ENCODE data around the gene POLR3K. TPM values are rescaled to one million over a fixed set of nuclear protein-coding genes. Genes with fewer than 3 reads are reported as not detected.

The POLR3K gene
- total and polyA plus RNA-seq, 2 donors (not counting 1 experiment from before 2014, with no cell fraction given): 3.3 to 12.9 TPM

DNA sequence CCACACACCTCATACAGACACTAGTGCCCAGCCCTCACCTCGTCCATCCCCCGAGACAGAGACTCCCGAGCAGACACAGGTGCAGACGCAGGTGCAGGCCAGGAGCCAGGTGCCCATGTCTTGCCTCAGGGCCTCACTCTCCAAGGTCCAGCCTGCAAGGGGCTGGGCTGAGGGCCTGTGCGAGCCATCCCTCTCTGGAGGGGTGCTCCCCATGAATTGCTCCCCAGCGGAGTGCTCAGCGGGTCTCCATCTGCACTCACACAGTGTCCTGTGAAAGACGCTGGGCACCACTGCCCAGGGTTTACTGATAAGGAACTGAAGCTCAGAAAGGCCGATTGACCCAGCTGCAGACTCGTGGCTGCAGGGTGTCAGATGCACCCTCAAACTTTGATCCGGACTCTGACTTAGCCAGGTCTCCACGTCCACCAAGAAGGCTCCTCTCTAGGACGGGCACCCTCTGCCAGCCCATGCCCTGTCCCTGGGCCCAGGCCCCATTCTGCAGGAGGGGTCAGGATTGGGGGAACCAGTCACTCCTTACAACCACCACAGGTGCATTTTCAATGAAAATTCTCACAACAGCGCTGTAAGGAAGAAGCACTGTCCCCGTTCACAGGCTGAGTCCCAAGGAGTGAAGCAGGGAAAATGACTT, 16.9 kb downstream of the POLR3K start:
- no peaks in the 10 kb centered on the region for H4K20me1 ChIP-seq (ENCODE audit: control insufficient read depth, extremely low read depth, insufficient read depth, low read length)
- H3K36me3 ChIP-seq (ENCODE audit: control insufficient read depth, insufficient read depth, low read length): peaks cover 2% of the 10 kb centered on the region
- no peaks in the 10 kb centered on the region for H3K4me1 ChIP-seq (ENCODE audit: control insufficient read depth, extremely low read depth, insufficient read depth, low read length)
- no peak for DNase-seq (ENCODE audit: low read depth in 2 of 2)
- H3K4me2 ChIP-seq (ENCODE audit: extremely low read depth, insufficient read depth, low read length): no peak overlapping the region
- TF ChIP-seq, protein P1, sequence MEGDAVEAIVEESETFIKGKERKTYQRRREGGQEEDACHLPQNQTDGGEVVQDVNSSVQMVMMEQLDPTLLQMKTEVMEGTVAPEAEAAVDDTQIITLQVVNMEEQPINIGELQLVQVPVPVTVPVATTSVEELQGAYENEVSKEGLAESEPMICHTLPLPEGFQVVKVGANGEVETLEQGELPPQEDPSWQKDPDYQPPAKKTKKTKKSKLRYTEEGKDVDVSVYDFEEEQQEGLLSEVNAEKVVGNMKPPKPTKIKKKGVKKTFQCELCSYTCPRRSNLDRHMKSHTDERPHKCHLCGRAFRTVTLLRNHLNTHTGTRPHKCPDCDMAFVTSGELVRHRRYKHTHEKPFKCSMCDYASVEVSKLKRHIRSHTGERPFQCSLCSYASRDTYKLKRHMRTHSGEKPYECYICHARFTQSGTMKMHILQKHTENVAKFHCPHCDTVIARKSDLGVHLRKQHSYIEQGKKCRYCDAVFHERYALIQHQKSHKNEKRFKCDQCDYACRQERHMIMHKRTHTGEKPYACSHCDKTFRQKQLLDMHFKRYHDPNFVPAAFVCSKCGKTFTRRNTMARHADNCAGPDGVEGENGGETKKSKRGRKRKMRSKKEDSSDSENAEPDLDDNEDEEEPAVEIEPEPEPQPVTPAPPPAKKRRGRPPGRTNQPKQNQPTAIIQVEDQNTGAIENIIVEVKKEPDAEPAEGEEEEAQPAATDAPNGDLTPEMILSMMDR (conservative IDR thresholded peaks at IDR 0.05 in 1 of 2, IDR thresholded peaks at IDR 0.05 in 1 of 2; ENCODE audit: low read depth in 1 of 2, low read length in 2 of 2): no peak
- TF ChIP-seq EZH2 (IDR thresholded peaks at IDR 0.05; ENCODE audit: low read length, missing control alignments): no peak
- no peaks in the 10 kb centered on the region for H3K79me2 ChIP-seq (ENCODE audit: control insufficient read depth, insufficient read depth, low read length)
- H3K9me3 ChIP-seq (ENCODE audit: control insufficient read depth, insufficient read depth, low read depth, low read length): no peaks in the 10 kb centered on the region
- H3K4me3 ChIP-seq (replicated peaks in 1 of 4; ENCODE audit: control extremely low read depth in 1 of 4, insufficient read depth in 1 of 4, low read depth in 3 of 4, low read length in 4 of 4): no peak overlapping the region
- no peak overlapping the region for H3K27ac ChIP-seq (ENCODE audit: insufficient read depth, low read length)
- H2AFZ ChIP-seq (ENCODE audit: low read length): no peak overlapping the region
- no peak overlapping the region for H3K9ac ChIP-seq (ENCODE audit: insufficient read depth, low read length)
- no peaks in the 10 kb centered on the region for H3K27me3 ChIP-seq (ENCODE audit: control insufficient read depth, insufficient read depth, low read length)

DNA sequence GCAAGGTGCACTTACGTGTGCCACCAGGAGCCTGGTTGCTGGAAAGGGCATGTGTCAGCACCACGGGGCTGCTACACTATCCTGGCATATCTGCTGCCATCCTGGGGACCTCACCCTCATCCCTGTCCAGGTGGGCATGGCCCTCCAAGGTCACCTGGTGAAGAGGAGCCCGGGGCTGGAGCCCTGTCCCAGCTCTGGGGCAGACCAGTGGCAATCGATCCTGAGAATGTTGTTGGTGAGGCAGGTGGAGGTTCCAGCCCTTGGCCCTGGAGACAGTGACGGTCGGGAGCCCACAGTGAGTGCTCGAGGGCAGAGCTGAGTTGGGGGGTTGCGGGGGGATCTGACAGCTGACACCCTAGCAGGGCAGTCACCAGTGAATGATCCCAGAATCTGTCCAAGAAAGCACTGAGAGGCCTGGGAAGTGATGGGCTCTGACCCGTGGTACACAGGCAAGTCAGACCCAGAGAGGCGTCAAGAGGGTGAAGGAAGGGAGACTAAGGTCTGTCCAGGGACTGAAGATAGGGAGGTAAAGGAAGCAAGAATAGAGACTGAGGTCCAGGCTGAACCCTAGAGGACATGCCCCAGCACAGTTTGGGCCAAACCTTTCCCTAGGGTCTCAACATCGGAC, 17.6 kb downstream of the POLR3K start:
- DNase-seq (ENCODE audit: low read depth in 2 of 2): no peak
- H3K4me2 ChIP-seq (ENCODE audit: extremely low read depth, insufficient read depth, low read length): no peak overlapping the region
- TF ChIP-seq, protein P1 (conservative IDR thresholded peaks at IDR 0.05 in 1 of 2, IDR thresholded peaks at IDR 0.05 in 1 of 2; ENCODE audit: low read depth in 1 of 2, low read length in 2 of 2): no peak
- no peak for TF ChIP-seq EZH2 (IDR thresholded peaks at IDR 0.05; ENCODE audit: low read length, missing control alignments)
- H2AFZ ChIP-seq (ENCODE audit: low read length): no peak overlapping the region
- no peak overlapping the region for H3K27ac ChIP-seq (ENCODE audit: insufficient read depth, low read length)
- H3K27me3 ChIP-seq (ENCODE audit: control insufficient read depth, insufficient read depth, low read length): no peaks in the 10 kb centered on the region
- no peaks in the 10 kb centered on the region for H3K4me1 ChIP-seq (ENCODE audit: control insufficient read depth, extremely low read depth, insufficient read depth, low read length)
- H3K79me2 ChIP-seq (ENCODE audit: control insufficient read depth, insufficient read depth, low read length): no peaks in the 10 kb centered on the region
- no peak overlapping the region for H3K4me3 ChIP-seq (replicated peaks in 1 of 4; ENCODE audit: control extremely low read depth in 1 of 4, insufficient read depth in 1 of 4, low read depth in 3 of 4, low read length in 4 of 4)
- H4K20me1 ChIP-seq (ENCODE audit: control insufficient read depth, extremely low read depth, insufficient read depth, low read length): no peaks in the 10 kb centered on the region
- H3K36me3 ChIP-seq (ENCODE audit: control insufficient read depth, insufficient read depth, low read length): peaks cover 2% of the 10 kb centered on the region
- H3K9ac ChIP-seq (ENCODE audit: insufficient read depth, low read length): no peak overlapping the region
- H3K9me3 ChIP-seq (ENCODE audit: control insufficient read depth, insufficient read depth, low read depth, low read length): no peaks in the 10 kb centered on the region

DNA sequence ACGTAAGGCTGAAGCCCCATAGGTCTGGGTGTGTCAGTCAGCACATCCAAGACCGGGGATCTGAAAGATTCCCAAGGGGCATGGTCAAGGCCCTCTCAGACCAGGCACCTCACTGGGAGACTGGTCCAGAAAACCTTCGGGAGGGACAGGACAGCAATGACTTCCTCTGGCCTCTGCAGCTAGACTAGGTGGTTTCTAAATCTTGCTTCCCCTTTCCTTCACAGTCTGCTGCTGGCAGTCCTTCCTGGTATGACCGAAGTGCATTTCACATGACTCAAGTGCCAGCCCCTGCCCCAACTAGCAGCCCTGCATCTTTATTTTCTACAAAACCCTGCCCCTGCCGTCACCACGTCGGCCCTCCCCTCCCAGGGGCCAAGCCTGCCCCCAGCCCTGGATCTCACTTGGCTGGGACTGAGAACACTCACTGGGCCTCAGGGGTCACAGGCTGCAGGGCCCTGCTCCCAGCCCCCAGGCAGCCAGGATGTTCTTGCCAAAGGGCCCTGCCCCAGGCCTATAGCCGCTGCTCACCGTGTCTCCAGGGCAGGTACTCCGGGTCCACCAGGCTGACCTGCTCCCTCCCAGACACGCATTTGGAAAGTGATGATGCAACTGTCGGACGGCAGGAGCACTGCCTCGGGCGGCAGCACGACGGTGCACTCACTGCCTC, 18.3 kb downstream of the POLR3K start:
- H3K9ac ChIP-seq (ENCODE audit: insufficient read depth, low read length): no peak overlapping the region
- no peak for TF ChIP-seq EZH2 (IDR thresholded peaks at IDR 0.05; ENCODE audit: low read length, missing control alignments)
- TF ChIP-seq, protein P1 (conservative IDR thresholded peaks at IDR 0.05 in 1 of 2, IDR thresholded peaks at IDR 0.05 in 1 of 2; ENCODE audit: low read depth in 1 of 2, low read length in 2 of 2): no peak
- no peak for DNase-seq (ENCODE audit: low read depth in 2 of 2)
- H3K36me3 ChIP-seq (ENCODE audit: control insufficient read depth, insufficient read depth, low read length): peaks cover 2% of the 10 kb centered on the region
- no peak overlapping the region for H2AFZ ChIP-seq (ENCODE audit: low read length)
- no peak overlapping the region for H3K4me3 ChIP-seq (replicated peaks in 1 of 4; ENCODE audit: control extremely low read depth in 1 of 4, insufficient read depth in 1 of 4, low read depth in 3 of 4, low read length in 4 of 4)
- H3K4me1 ChIP-seq (ENCODE audit: control insufficient read depth, extremely low read depth, insufficient read depth, low read length): no peaks in the 10 kb centered on the region
- H3K27me3 ChIP-seq (ENCODE audit: control insufficient read depth, insufficient read depth, low read length): no peaks in the 10 kb centered on the region
- H3K4me2 ChIP-seq (ENCODE audit: extremely low read depth, insufficient read depth, low read length): no peak overlapping the region
- H4K20me1 ChIP-seq (ENCODE audit: control insufficient read depth, extremely low read depth, insufficient read depth, low read length): no peaks in the 10 kb centered on the region
- H3K9me3 ChIP-seq (ENCODE audit: control insufficient read depth, insufficient read depth, low read depth, low read length): no peaks in the 10 kb centered on the region
- no peak overlapping the region for H3K27ac ChIP-seq (ENCODE audit: insufficient read depth, low read length)
- no peaks in the 10 kb centered on the region for H3K79me2 ChIP-seq (ENCODE audit: control insufficient read depth, insufficient read depth, low read length)

Data from fibroblast of lung (primary cell).